Myocyte (in vitro differentiated cells): ENCODE measurements around the gene ABHD4. TPM values are rescaled to one million over a fixed set of nuclear protein-coding genes. Genes with fewer than 3 reads are reported as not detected.
"Not testable (repeated sequence)": the region's sequence is repeated elsewhere in the genome, so short reads cannot be mapped to it uniquely, and the experiment has no call there.

Experiments
- DNase-seq: peaks from one replicate; pipeline ENCODE4 v3.0.0-alpha.2; 2012; ENCODE audit warnings: low read depth
- total RNA-seq: library from RNA; depleted of rRNA; stranded (reverse); fragments of >200 nt; gene quantifications from 2 replicates; pipeline ENCODE4 v1.2.3, GENCODE V29; 2014

Gene ABHD4
- total RNA-seq, 1 donor from 2014 or later = 33.2 TPM

- no peak for DNase-seq
Measured at GRCh38 chr14:22588526-22589095, 9.5 kb upstream of the ABHD4 start.

GRCh38 chr14:22589096-22589839 lies 8.8 kb upstream of the ABHD4 start, which contains the start of gene DAD1:
Gene DAD1, minus strand, starts transcription at chr14:22589224. Its CDS starts 67 bp downstream, at chr14:22589157.
- peak; percentile 100 for DNase-seq

GRCh38 chr14:22593189-22593588 lies 4.9 kb upstream of the ABHD4 start:
- no peak for DNase-seq

GRCh38 chr14:22593601-22594000 lies 4.5 kb upstream of the ABHD4 start:
- DNase-seq = no peak

- no peak for DNase-seq
Measured at GRCh38 chr14:22594156-22594716, 3.9 kb upstream of the ABHD4 start.

GRCh38 chr14:22596354-22596879 lies 1.7 kb upstream of the ABHD4 start:
- no peak for DNase-seq

GRCh38 chr14:22597265-22597664 lies 835 bp upstream of the ABHD4 start:
- no peak for DNase-seq

GRCh38 chr14:22597771-22598098 lies 365 bp upstream of the ABHD4 start:
- peak; percentile 18 for DNase-seq

- peak; percentile 43 for DNase-seq
Measured at GRCh38 chr14:22598896-22599244, 770 bp downstream of the ABHD4 start.

GRCh38 chr14:22599349-22599748 lies 1.2 kb downstream of the ABHD4 start:
- no peak for DNase-seq

GRCh38 chr14:22600027-22600426 lies 1.9 kb downstream of the ABHD4 start:
- DNase-seq = no peak

GRCh38 chr14:22601456-22601855 lies 3.4 kb downstream of the ABHD4 start:
- DNase-seq = no peak

- no peak for DNase-seq
Measured at GRCh38 chr14:22601996-22602395, 3.9 kb downstream of the ABHD4 start.

- no peak for DNase-seq
Measured at GRCh38 chr14:22602862-22603261, 4.8 kb downstream of the ABHD4 start.

GRCh38 chr14:22606380-22606779 lies 8.3 kb downstream of the ABHD4 start:
- DNase-seq = no peak

- peak; percentile 95 for DNase-seq
Measured at GRCh38 chr14:22607291-22607690, 9.2 kb downstream of the ABHD4 start.

GRCh38 chr14:22610931-22611330 lies 12.8 kb downstream of the ABHD4 start:
- no peak for DNase-seq

- no peak for DNase-seq
Measured at GRCh38 chr14:22613106-22613695, 15.1 kb downstream of the ABHD4 start.

- DNase-seq = no peak
Measured at GRCh38 chr14:22613736-22614239, 15.7 kb downstream of the ABHD4 start.

GRCh38 chr14:22614240-22614799 lies 16.2 kb downstream of the ABHD4 start:
- peak; percentile 89 for DNase-seq

GRCh38 chr14:22615765-22616164 lies 17.7 kb downstream of the ABHD4 start:
- DNase-seq = not testable (repeated sequence)

GRCh38 chr14:22622255-22622654 lies 24.2 kb downstream of the ABHD4 start:
- DNase-seq = peak; percentile 74
